ENCODE data around the gene SYT6.

SYT6 gene

GRCh38 chr1:114094675-114095074, 59.0 kb downstream of the SYT6 start:
- DNase-seq (ENCODE audit: insufficient read length, low spot score) (no peak), FAIRE-seq (no peak)

- DNase-seq (ENCODE audit: insufficient read length, low spot score), result no peak
- FAIRE-seq, result no peak
Measured at GRCh38 chr1:114094363-114094634, 59.4 kb downstream of the SYT6 start.

- DNase-seq (ENCODE audit: insufficient read length, low spot score), result no peak
- FAIRE-seq, result no peak
Measured at GRCh38 chr1:114093624-114094362, 59.9 kb downstream of the SYT6 start.

GRCh38 chr1:114092186-114093062, 61.2 kb downstream of the SYT6 start:
- FAIRE-seq, result no peak
- no peak for DNase-seq (ENCODE audit: insufficient read length, low spot score)

- DNase-seq (ENCODE audit: insufficient read length, low spot score), result no peak
- no peak for FAIRE-seq
Measured at GRCh38 chr1:114091711-114092110, 62.0 kb downstream of the SYT6 start.

GRCh38 chr1:114090738-114091505, 62.7 kb downstream of the SYT6 start:
- DNase-seq (ENCODE audit: insufficient read length, low spot score), result no peak
- FAIRE-seq, result no peak

- no peak for DNase-seq (ENCODE audit: insufficient read length, low spot score)
- FAIRE-seq, result no peak
Measured at GRCh38 chr1:114089502-114090138, 64.0 kb downstream of the SYT6 start.

- DNase-seq (ENCODE audit: insufficient read length, low spot score) (no peak), FAIRE-seq (no peak)
Measured at GRCh38 chr1:114088392-114089299, 65.0 kb downstream of the SYT6 start.

GRCh38 chr1:114087495-114087894, 66.2 kb downstream of the SYT6 start:
- DNase-seq (ENCODE audit: insufficient read length, low spot score), result no peak
- FAIRE-seq, result no peak

- DNase-seq (ENCODE audit: insufficient read length, low spot score), result no peak
- no peak for FAIRE-seq
Measured at GRCh38 chr1:114086601-114087368, 66.9 kb downstream of the SYT6 start.

GRCh38 chr1:114082867-114083585, 70.6 kb downstream of the SYT6 start:
- FAIRE-seq, result no peak
- no peak for DNase-seq (ENCODE audit: insufficient read length, low spot score)

- DNase-seq (ENCODE audit: insufficient read length, low spot score) (no peak), FAIRE-seq (no peak)
Measured at GRCh38 chr1:114082304-114082630, 71.4 kb downstream of the SYT6 start.

- FAIRE-seq, result no peak
- DNase-seq (ENCODE audit: insufficient read length, low spot score), result no peak
Measured at GRCh38 chr1:114081437-114082303, 72.0 kb downstream of the SYT6 start.

GRCh38 chr1:114080511-114081436, 72.9 kb downstream of the SYT6 start:
- no peak for DNase-seq (ENCODE audit: insufficient read length, low spot score)
- FAIRE-seq, result no peak

- DNase-seq (ENCODE audit: insufficient read length, low spot score), result no peak
- FAIRE-seq, result no peak
Measured at GRCh38 chr1:114079596-114080190, 74.0 kb downstream of the SYT6 start.

GRCh38 chr1:114078116-114078515, 75.6 kb downstream of the SYT6 start:
- no peak for FAIRE-seq
- DNase-seq (ENCODE audit: insufficient read length, low spot score), result no peak
